Osteocyte (in vitro differentiated cells): Measurements from ENCODE around the gene ELANE. TPM values are rescaled to one million over a fixed set of nuclear protein-coding genes. Genes with fewer than 3 reads are reported as not detected.

Experiments
- DNase-seq: peaks from one replicate; pipeline ENCODE4 v3.0.0; 2021; ENCODE audit warnings: mixed read lengths; ENCODE audit not compliant: unreplicated experiment; ENCODE audit errors: extremely low spot score
- H3K27ac Mint-ChIP-seq: one replicate; pipeline ENCODE4 v1.8.0; 2021; ENCODE audit warnings: mild to moderate bottlenecking, mixed read lengths; ENCODE audit not compliant: unreplicated experiment
- H3K27me3 Mint-ChIP-seq: one replicate; pipeline ENCODE4 v1.8.0; 2021; ENCODE audit warnings: mixed read lengths; ENCODE audit not compliant: unreplicated experiment
- H3K36me3 Mint-ChIP-seq: one replicate; pipeline ENCODE4 v1.8.0; 2021; ENCODE audit warnings: mixed read lengths; ENCODE audit not compliant: unreplicated experiment
- H3K4me1 Mint-ChIP-seq: one replicate; pipeline ENCODE4 v1.8.0; 2021; ENCODE audit warnings: mixed read lengths; ENCODE audit not compliant: unreplicated experiment
- H3K4me3 Mint-ChIP-seq: one replicate; pipeline ENCODE4 v1.8.0; 2021; ENCODE audit warnings: mild to moderate bottlenecking, moderate library complexity, mixed read lengths; ENCODE audit not compliant: unreplicated experiment
- H3K9me3 Mint-ChIP-seq: one replicate; pipeline ENCODE4 v1.8.0; 2021; ENCODE audit warnings: mixed read lengths; ENCODE audit not compliant: unreplicated experiment
- total RNA-seq: library from RNA; stranded (reverse); gene quantifications from 2 replicates; pipeline ENCODE4 v1.2.1, GENCODE V29; 2021
- TF ChIP-seq, protein P1 (sequence below): fragments of 200-600 bp; sonication (generic); IDR thresholded peaks from 2 replicates; pipeline ENCODE4 v1.5.0; 2021; ENCODE audit warnings: antibody characterized with exemption, mild to moderate bottlenecking, moderate library complexity

Gene ELANE
- total RNA-seq, 1 donor from 2014 or later, result 1.2 TPM

DNA sequence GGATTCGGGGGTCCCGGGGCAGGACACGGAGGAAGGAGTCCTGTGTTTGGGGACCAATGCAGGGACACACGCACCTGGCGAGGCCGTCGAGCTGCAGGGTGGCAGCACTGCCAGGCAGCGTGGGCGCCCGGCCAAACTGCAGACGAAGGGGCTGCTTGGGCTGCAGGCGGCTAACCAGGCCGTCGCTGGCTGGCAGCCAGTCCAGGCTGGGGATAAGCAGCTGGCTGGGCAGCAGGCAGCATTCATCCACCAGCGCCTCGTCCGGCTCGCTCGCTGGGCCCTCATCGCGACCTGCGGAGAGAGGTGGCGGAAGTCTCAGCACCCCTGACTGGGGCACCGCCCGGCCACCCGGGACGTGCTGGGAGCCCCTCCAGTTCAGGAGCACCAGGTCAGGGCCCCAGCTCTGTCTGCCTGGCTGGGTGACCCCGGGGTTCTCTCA is 18.9 kb downstream of the ELANE start:
- H3K27ac Mint-ChIP-seq, result peak overlapping the region; percentile 38
- no peaks in the 10 kb centered on the region for H3K9me3 Mint-ChIP-seq
- DNase-seq, result peak; percentile 89
- peaks cover 17% of the 10 kb centered on the region for H3K36me3 Mint-ChIP-seq
- H3K27me3 Mint-ChIP-seq, result no peaks in the 10 kb centered on the region
- H3K4me3 Mint-ChIP-seq, result no peak overlapping the region
- H3K4me1 Mint-ChIP-seq, result peaks cover 55% of the 10 kb centered on the region
- TF ChIP-seq, protein P1, sequence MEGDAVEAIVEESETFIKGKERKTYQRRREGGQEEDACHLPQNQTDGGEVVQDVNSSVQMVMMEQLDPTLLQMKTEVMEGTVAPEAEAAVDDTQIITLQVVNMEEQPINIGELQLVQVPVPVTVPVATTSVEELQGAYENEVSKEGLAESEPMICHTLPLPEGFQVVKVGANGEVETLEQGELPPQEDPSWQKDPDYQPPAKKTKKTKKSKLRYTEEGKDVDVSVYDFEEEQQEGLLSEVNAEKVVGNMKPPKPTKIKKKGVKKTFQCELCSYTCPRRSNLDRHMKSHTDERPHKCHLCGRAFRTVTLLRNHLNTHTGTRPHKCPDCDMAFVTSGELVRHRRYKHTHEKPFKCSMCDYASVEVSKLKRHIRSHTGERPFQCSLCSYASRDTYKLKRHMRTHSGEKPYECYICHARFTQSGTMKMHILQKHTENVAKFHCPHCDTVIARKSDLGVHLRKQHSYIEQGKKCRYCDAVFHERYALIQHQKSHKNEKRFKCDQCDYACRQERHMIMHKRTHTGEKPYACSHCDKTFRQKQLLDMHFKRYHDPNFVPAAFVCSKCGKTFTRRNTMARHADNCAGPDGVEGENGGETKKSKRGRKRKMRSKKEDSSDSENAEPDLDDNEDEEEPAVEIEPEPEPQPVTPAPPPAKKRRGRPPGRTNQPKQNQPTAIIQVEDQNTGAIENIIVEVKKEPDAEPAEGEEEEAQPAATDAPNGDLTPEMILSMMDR, result no peak

GRCh38 chr19:871446-872265 is 19.6 kb downstream of the ELANE start:
- Mint-ChIP-seq H3K4me3 (no peak overlapping the region), H3K36me3 (peaks cover 20% of the 10 kb centered on the region), H3K4me1 (peaks cover 52% of the 10 kb centered on the region), H3K27ac (peak overlapping the region; percentile 85), H3K9me3 (no peaks in the 10 kb centered on the region), H3K27me3 (no peaks in the 10 kb centered on the region)
- peak; percentile 83 for DNase-seq
- TF ChIP-seq, protein P1, result no peak

DNA sequence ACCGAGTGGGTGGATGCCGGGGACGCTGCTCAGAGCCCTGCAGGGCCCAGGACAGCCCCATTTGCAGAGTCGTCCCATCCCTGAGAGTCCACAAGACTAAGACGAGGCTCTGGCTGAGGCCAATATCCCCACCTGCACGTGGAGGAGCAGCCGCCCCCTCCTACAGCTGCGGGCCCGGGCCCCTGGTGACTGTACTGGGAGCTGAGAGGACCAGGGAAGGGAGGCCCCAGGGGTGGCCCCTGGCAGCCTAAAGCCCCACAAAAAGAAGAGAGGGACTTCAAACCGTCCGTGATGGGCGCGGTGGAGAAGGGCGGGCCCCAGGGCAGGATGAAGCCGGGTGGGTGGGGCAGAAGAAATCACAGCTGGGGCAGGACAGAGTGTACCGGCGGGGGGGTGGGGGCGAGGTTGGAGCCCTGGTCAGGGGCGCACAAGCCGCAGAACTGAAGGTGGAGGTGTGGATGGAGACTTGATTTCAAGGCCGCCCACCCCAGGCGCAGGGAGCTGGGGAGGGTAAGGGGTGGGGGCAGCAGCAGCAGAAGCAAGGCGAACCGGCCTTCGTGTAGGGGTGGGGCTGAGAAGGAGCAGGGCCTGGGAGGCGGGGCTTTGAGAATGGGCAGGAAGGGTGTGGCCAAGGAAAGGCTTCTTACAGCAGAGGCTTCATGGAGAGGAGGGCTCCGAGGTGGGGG is 20.3 kb downstream of the ELANE start:
- no peaks in the 10 kb centered on the region for H3K9me3 Mint-ChIP-seq
- no peaks in the 10 kb centered on the region for H3K27me3 Mint-ChIP-seq
- TF ChIP-seq, protein P1, result no peak
- DNase-seq, result peak; percentile 88
- H3K36me3 Mint-ChIP-seq, result peaks cover 19% of the 10 kb centered on the region
- peak overlapping the region; percentile 73 for H3K27ac Mint-ChIP-seq
- H3K4me3 Mint-ChIP-seq, result no peak overlapping the region
- peaks cover 46% of the 10 kb centered on the region for H3K4me1 Mint-ChIP-seq

DNA sequence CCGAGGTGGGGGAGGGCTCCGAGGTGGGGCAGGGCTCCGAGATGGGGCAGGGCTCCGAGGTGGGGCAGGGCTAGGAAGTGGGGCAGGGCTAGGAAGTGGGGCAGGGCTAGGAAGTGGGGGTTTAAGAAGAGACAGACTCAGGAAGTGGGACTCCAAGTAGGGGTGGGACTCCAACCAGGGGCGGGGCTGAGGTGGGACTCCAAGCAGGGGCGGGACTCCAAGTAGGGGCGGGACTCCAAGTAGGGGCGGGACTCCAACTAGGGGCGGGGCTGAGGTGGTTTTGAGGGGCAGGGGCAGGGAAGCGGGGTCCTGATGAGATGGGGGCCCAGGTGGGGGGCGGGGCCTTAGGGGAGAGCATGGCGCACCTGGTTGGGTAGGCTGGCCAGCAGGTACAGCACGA is 21.0 kb downstream of the ELANE start:
- Mint-ChIP-seq H3K4me3 (no peak overlapping the region), H3K9me3 (no peaks in the 10 kb centered on the region), H3K4me1 (peaks cover 39% of the 10 kb centered on the region), H3K36me3 (peaks cover 16% of the 10 kb centered on the region), H3K27ac (no peak overlapping the region), H3K27me3 (no peaks in the 10 kb centered on the region)
- TF ChIP-seq, protein P1, result no peak
- no peak for DNase-seq

- no peaks in the 10 kb centered on the region for H3K9me3 Mint-ChIP-seq
- TF ChIP-seq, protein P1, result no peak
- no peak overlapping the region for H3K4me3 Mint-ChIP-seq
- H3K27ac Mint-ChIP-seq, result no peak overlapping the region
- H3K27me3 Mint-ChIP-seq, result no peaks in the 10 kb centered on the region
- peaks cover 34% of the 10 kb centered on the region for H3K4me1 Mint-ChIP-seq
- peaks cover 14% of the 10 kb centered on the region for H3K36me3 Mint-ChIP-seq
- DNase-seq, result no peak
These were observed 21.5 kb downstream of the ELANE start for GRCh38 chr19:873561-874041.
